Neural progenitor cell (in vitro differentiated cells): ENCODE results near the gene RAPGEF4.

Source experiments
- CTCF ChIP-seq: fragments of 200-600 bp; sonication (generic); IDR thresholded peaks from 2 replicates; pipeline ENCODE4 v1.5.1; 2017; ENCODE audit warnings: antibody characterized with exemption, mild to moderate bottlenecking
- EZH2phosphoT487 ChIP-seq: fragments of 200-600 bp; sonication (generic); IDR thresholded peaks from 2 replicates; pipeline ENCODE4 v1.6.1; 2017; ENCODE audit warnings: antibody characterized with exemption

- no peak for TF ChIP-seq EZH2phosphoT487
- no peak for TF ChIP-seq CTCF
Measured at GRCh38 chr2:173054466-173054865, 318.8 kb downstream of the RAPGEF4 start.
